ENCODE measurements around the gene ACTR3C.
A peak's percentile ranks its signal among the peaks of the same experiment; 100 is the strongest.
"Not testable (repeated sequence)": the region's sequence is repeated elsewhere in the genome, so short reads cannot be mapped to it uniquely, and the experiment has no call there.

The ACTR3C gene

GRCh38 chr7:150335108-150335773 lies 11.9 kb upstream of the ACTR3C start:
- DNase-seq: no peak

DNA sequence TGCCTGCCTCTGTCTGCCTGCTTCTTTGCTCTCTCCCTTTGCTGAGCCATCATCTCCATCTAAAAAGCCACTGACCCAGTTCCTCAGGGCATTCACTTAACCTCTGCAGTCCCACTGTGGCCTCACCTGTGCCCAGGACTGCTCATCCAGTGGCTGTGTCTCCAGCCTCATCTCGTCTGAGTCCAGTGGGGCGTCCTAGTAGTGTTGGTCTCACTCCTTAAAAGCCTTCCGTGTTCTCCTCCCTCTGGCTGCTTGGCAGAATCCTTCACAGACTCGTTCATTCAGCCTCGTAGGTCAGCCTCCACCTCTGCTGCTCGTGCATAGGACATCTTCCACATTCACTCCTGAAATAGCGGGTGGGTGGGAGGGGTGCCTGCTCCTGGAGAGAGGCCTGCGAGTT lies 10.8 kb upstream of the ACTR3C start:
- DNase-seq: no peak

DNA sequence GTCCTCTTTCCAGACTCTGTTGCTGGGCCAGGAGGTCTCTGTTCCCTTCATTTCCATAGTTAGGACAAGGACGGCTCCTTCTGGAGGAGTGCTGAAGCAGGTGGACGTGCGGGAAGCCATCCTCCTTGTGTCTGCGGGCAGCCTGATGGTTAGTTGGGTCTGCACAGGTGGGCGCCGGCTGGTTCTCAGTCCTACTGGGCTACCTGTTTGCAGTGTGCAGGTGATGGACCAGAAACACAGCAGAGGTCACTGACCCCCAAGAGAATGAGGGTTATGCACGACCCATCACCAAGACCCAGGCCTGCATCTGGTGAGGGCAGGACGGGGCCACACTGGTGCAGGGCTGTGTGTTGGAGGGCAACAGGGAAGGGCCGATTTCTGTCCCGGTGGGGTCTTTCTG lies 10.3 kb upstream of the ACTR3C start:
- DNase-seq: no peak

DNA sequence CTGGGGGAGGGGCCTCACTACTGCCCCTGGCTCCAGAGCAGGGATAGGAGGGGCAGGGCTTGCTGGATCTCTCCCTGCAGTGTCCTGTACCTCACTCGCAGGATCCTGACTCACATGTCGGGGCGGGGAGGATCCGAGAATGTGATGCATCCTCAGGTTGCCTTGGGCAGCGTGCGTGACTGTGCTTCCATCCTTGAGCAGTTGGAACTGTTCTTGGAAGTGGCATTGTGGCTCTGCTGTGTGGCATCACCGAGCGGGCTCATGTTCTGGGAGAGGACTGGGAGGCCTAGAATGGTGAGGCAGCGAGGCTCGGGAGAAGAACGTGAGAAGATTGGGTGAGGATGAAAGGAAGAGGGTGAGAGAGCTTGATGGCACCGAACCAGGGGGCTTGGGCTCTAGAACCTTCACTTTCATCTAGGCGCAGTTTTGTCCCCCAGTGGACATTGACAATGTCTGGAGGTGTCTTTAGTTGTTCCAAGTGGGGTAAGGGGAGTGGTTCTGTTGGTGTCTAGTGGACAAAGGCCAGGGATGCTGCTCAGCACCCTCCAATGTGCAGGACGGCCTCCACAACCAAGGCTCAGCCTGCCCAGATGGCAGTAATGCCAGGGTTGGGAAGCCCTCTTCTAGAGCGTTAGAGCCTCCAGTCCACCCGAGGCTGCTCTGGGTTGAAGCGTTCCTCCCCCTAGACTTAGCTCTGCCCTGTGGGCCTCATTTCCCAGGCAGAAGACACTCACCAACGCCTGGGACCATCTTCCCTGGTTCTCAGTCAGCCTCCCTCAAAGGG lies 9.7 kb upstream of the ACTR3C start:
- no peak for DNase-seq

DNA sequence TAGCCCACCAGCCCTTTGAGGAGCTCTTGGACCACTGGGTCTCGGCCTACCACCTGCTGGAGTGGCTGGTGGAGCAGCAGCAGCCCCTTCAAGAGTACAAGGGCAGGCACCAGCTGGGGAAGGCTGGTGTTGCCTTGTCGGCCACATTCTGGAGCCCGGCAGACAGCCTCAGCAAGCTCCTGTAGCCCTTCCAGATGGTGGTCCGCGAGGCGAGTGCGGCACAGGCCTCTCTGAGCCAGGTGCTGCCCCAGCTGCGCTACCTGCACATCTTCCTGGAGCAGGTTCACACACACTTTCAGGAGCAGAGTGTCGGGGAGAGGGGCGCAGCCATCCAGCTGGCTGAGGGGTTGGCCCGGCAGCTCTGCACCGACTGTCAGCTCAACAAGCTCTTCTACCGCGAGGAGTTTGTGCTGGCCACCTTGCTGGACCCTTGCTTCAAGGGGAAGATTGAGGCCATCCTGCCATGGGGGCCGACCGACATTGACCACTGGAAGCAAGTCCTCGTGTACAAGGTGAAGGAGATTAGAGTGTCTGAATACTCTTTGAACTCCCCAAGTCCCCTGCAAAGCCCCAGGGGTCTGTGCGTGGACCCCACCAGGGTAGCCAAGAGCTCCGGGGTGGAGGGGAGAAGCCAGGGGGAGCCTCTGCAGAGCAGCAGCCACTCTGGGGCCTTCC lies 7.0 kb upstream of the ACTR3C start:
- DNase-seq: no peak

DNA sequence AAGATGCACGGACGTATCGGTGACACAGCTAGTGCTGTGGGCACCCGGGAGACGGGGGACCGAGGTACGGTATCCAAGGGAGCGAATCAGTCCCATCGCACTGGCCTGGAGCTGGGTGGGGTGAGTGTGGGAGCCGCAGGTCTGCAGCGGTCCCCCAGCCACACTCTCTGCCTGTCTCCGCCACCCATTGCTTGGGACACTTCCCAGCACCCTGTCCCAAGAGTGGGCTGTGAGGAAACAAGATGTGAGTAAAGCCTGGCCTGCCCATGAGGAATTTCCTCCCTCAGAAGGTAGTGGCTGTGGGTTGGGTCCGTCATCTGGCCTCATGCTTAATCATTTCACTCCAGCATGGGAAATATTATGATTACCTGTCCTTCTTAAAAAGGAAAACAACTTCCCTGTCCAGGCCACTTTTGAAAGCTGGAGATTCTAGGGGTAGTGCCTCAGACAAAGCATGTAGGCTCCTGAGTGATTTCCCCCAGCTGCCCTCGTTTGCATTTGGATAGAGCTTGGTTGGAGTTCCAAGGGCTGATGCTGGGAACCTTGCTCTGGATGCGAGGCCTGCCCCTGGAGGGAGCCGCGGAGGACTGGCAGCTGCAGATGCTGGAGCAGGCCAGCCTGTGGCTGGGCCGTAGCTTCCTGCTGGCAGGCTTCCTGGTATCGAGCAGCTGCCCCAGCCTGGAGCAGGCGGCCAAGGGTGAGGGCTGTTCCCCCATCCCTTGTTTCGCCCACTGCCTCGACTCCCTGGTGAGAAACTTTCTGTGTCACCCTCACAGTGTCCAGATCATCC lies 6.2 kb upstream of the ACTR3C start:
- no peak for DNase-seq

- no peak for DNase-seq
Measured at GRCh38 chr7:150327308-150327707, 4.0 kb upstream of the ACTR3C start.

GRCh38 chr7:150326657-150327268 lies 3.4 kb upstream of the ACTR3C start:
- no peak for DNase-seq

GRCh38 chr7:150325901-150326300 lies 2.6 kb upstream of the ACTR3C start:
- DNase-seq: no peak

DNA sequence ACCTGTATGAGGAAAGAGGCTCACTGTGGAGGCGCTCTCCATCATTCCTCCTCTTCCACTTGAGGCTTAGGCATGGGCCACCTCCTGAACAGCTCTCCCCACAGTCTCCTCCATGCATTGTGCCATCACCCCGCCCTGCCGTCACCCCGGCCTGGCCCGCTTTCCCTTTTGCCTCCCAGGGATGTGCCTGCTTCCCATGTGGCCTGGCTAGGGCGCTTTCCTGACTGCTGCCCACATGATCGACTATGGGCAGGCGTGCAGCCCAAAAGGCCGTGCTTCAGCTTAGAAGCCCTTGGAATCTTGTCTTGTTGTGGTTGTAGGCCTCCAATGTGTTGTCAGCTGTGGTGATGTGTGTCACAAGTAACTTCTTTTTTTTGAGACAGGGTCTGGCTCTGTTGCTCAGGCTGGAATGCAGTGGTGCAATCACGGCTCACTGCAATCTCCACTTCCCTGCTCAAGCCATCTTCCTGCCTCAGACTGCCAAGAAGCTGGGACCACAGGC lies 1.8 kb upstream of the ACTR3C start:
- DNase-seq: peak; percentile 86 to 90

DNA sequence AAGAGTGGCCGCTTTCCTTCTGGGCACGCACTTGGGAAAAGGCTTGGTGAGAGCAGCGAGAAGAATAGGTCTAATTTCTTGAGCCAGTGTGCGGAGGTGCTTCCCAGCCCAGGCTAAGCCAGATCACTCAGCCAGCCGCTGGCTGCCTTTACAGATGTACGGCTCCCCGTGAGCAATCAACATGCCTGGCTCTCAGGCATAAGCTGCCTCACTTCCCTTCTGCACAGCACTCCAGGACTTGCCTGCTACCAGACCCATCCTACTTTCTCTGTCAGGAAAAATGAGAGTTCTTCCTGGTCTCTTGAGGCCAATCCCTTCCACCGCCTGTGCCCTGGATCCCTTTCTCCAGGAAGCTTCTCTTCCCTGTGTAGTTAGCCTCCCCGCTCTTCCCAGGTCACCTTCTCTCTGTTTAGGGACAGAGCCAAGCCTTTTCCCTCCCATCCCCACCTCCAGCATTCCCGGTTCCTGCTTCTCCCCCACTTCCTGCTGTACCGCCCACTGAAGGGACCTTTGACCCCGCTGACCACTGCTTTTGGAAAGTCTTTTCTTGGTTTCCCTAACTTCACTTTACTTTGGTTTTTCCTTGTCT lies 1.1 kb upstream of the ACTR3C start:
- DNase-seq: peak in 1 of 2 donors; percentile 18

DNA sequence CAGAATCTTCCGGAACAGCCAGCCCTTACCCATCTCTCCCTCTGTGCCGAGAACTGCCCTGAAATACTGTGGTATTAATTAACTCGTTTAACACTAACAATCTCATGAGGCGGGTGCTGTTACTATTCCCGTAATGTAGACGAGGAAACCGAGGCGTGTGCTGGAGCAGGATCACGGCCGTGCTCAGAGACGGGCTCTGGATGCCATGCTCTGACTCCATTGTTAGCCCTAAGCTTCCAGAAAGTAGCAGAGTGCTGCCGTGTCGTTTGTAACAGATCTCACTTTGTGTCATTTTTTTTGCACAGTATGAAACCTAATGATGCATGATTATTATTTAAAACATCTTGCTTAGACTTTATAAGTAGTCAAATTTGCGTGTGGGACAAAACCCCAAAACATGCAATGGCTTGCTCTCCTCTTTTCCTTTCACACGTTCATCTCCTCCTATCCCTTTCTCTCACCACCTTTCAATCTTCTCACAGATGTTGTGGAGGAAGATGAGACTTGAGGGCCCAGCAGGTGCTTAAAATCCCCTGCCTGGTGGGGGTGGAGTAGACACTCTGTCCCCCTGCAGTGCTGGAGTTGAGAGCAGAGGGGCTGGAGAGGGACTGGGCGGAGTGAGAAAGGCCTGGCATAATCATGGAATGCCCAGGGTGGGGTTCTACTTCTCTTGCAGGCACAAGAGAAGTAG lies 482 bp upstream of the ACTR3C start:
- no peak for DNase-seq

DNA sequence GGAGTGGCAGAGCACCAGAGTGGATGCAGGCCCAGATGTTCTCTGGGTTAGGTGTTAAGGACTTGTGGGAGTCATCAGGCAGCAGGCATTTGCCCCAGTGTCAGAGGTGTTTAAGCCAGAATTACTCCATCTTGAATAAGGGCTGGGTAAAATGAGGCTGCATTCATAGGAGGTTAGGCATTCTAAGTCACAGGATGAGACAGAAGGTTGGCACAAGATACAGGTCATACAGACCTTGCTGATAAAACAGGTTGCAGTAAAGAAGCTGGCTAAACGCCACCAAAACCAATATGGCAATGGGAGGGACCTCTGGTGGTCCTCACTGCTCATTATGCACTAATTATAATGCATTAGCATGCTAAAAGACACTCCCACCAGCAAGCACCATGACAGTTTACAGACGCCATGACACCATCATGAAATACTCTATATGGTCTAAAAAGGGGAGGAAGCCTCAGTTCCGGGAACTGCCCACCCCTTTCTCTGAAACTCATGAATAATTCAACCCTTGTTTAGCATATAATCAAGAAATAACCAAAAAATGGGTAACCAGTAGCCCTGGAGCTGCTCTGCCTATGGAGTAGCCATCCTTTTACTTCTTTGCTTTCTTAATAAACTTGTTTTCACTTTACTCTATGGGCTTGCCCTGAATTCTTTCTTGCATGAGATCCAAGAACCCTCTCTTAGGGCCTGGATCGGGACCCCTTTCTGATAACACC lies 1.1 kb downstream of the ACTR3C start:
- DNase-seq: peak; percentile 21 to 39

- no peak for DNase-seq
Measured at GRCh38 chr7:150321788-150322113, 1.6 kb downstream of the ACTR3C start.

DNA sequence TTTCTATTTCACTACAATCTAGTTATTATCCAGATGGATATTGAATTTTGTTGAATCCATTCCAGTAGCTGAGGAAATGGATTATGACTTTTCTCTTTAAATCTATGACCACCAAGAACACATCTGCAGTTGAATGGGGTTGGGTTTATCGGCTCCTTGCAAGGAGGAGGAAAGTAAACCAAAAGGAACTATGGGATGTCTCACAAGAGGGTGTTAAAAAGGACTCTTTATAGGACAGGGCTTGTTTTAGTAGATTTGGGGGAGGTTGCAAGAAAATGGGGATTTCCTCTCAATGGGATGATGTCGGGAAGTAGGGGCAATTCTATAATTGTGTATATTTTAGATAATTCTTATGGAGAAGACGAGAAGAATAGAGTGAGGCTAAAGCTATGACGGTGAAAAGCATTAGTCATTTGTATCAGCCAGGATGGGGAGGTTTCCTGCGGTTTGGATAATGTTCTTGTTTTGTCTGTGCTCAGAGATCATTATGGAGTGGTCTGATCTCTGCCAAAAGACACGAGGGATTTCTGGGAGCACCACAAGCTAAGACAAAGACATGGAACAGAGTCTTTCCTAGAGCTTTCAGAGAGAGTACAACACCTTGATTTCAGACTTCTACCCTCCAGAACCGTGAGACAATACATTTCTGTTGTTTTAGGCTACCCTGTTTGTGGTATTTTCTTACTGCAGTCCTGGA lies 5.4 kb downstream of the ACTR3C start:
- no peak for DNase-seq

DNA sequence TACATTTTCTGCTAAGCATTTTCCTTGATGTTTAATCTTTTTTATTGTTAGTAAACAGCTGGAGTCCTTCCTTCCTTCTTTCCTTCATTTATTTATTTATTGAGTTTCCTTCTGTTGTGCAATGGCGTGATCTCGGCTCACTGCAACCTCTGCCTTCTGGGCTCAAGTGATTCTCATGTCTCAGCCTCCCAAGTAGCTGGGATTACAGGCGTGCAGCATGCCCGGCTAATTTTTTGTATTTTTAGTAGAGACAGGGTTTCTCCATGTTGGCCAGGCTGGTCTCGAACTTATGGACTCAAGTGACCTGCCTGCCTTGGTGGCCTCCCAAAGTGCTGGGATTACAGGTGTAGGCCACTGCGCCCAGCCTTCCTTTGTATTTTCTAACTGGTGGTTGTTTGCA lies 6.4 kb downstream of the ACTR3C start:
- not testable (repeated sequence) for DNase-seq

DNA sequence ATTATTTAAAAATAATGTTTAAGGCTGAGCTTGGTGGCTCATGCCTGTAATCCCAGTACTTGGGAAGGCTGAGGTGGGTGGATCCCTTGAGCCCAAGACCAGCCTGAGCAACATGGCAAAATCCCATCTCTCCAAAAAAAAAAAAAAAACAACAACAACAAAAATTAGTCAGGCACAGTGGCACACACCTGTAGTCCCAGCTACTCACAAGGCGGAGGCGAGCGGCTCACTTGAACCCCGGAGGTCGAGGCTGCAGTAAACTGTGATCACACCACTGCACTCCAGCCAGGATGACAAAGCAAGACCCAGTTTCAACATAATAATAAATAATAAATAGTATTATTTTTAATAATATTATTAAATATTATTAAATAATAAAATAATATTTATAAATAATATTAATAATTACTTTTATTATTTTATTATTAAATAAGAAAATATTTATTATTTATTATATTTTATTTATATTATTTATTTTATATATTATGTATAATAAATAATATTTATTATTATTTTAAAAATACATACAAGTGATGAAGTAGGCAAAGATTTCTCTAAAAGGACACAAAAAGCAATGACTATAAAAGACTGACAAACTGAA lies 8.6 kb downstream of the ACTR3C start:
- no peak for DNase-seq

- DNase-seq: no peak
Measured at GRCh38 chr7:150313870-150314269, 9.5 kb downstream of the ACTR3C start.

- no peak for DNase-seq
Measured at GRCh38 chr7:150313367-150313809, 10.0 kb downstream of the ACTR3C start.

All from inflammatory macrophage (primary cell).